HL-60 (cell line): ENCODE measurements around the gene RAB17.
"Not testable (repeated sequence)": the region's sequence is repeated elsewhere in the genome, so short reads cannot be mapped to it uniquely, and the experiment has no call there.

ENCODE experiments used
- DNase-seq, 2 experiments: peaks; one replicate each; pipeline ENCODE4 v3.0.0-alpha.2; 2010 to 2020; ENCODE audit warnings: low read depth in 1 of 2, low spot score in 1 of 2
- H3K27ac ChIP-seq: fragments of 250-450 bp; sonication (Bioruptor Pico); replicated peaks from 2 replicates; pipeline ENCODE4 v1.5.1; 2020; ENCODE audit warnings: mild to moderate bottlenecking, moderate library complexity
- H3K27me3 ChIP-seq: fragments of 250-450 bp; sonication (Bioruptor Pico); 2 replicates; pipeline ENCODE4 v1.5.1; 2021; ENCODE audit warnings: mild to moderate bottlenecking, moderate library complexity; ENCODE audit not compliant: insufficient read depth, poor library complexity, severe bottlenecking
- H3K4me3 ChIP-seq: replicated peaks from 2 replicates; pipeline ENCODE4 v1.5.1; 2011; ENCODE audit warnings: mild to moderate bottlenecking, control low read depth, low read length; ENCODE audit not compliant: insufficient read depth
- CTCF ChIP-seq: IDR thresholded peaks from one replicate; pipeline ENCODE4 v1.5.1; 2011; ENCODE audit warnings: low read length, control low read depth, inconsistent platforms; ENCODE audit not compliant: insufficient read depth
- GABPA ChIP-seq: IDR thresholded peaks from 2 replicates; pipeline ENCODE4 v1.6.1; 2012; ENCODE audit warnings: low read depth
- POLR2AphosphoS5 ChIP-seq: IDR thresholded peaks from 2 replicates; pipeline ENCODE4 v1.6.1; 2012; ENCODE audit warnings: low read depth
- REST ChIP-seq: IDR thresholded peaks from 2 replicates; pipeline ENCODE4 v1.6.1; 2012; ENCODE audit warnings: low read depth; ENCODE audit not compliant: insufficient replicate concordance
- SPI1 ChIP-seq: IDR thresholded peaks from 2 replicates; pipeline ENCODE4 v1.6.1; 2012; ENCODE audit warnings: low read depth, mild to moderate bottlenecking, borderline replicate concordance

Gene RAB17

GRCh38 chr2:237597196-237598145 is 6.9 kb upstream of the RAB17 start:
- Histone ChIP-seq H3K27me3 (peaks cover 10% of the 10 kb centered on the region), H3K27ac (no peak overlapping the region), H3K4me3 (no peak overlapping the region)
- TF ChIP-seq POLR2AphosphoS5 (no peak), CTCF (no peak), SPI1 (no peak), GABPA (no peak), REST (no peak)
- DNase-seq, result no peak

- no peak for TF ChIP-seq REST
- TF ChIP-seq SPI1, result no peak
- TF ChIP-seq CTCF, result no peak
- TF ChIP-seq GABPA, result no peak
- TF ChIP-seq POLR2AphosphoS5, result no peak
- Histone ChIP-seq H3K27ac (no peak overlapping the region), H3K4me3 (no peak overlapping the region), H3K27me3 (peaks cover 10% of the 10 kb centered on the region)
- DNase-seq, result no peak
Measured at GRCh38 chr2:237596520-237597195, 6.1 kb upstream of the RAB17 start.

GRCh38 chr2:237595829-237596519 is 5.4 kb upstream of the RAB17 start:
- not testable (repeated sequence) for H3K4me3 ChIP-seq, H3K27ac ChIP-seq

GRCh38 chr2:237594514-237594871 is 4.0 kb upstream of the RAB17 start:
- Histone ChIP-seq H3K27ac (no peak overlapping the region), H3K27me3 (no peaks in the 10 kb centered on the region), H3K4me3 (no peak overlapping the region)
- DNase-seq, result no peak
- TF ChIP-seq REST (no peak), SPI1 (no peak), CTCF (no peak), GABPA (no peak), POLR2AphosphoS5 (no peak)

More at GRCh38 chr2:237595829-237596519, 5.4 kb upstream of the RAB17 start:
- H3K27me3 ChIP-seq, DNase-seq: not testable (repeated sequence)
